SH-SY5Y (cell line): ENCODE data around the gene LENG1.

ENCODE experiments used
- GATA2 ChIP-seq: IDR thresholded peaks from 2 replicates; pipeline ENCODE4 v1.6.1; 2011; ENCODE audit warnings: mild to moderate bottlenecking, low read depth, low read length
- GATA3 ChIP-seq: IDR thresholded peaks from 2 replicates; pipeline ENCODE4 v1.6.1; 2011; ENCODE audit warnings: low read depth, mild to moderate bottlenecking, low read length, moderate library complexity

GRCh38 chr19:54152267-54152666 is 7.3 kb downstream of the LENG1 start:
- TF ChIP-seq GATA2 (no peak), GATA3 (no peak)
